ENCODE results near the gene BHLHE23. TPM values are rescaled to one million over a fixed set of nuclear protein-coding genes. Genes with fewer than 3 reads are reported as not detected.

The BHLHE23 gene
- total RNA-seq, 1 donor from 2014 or later = not detected

DNA sequence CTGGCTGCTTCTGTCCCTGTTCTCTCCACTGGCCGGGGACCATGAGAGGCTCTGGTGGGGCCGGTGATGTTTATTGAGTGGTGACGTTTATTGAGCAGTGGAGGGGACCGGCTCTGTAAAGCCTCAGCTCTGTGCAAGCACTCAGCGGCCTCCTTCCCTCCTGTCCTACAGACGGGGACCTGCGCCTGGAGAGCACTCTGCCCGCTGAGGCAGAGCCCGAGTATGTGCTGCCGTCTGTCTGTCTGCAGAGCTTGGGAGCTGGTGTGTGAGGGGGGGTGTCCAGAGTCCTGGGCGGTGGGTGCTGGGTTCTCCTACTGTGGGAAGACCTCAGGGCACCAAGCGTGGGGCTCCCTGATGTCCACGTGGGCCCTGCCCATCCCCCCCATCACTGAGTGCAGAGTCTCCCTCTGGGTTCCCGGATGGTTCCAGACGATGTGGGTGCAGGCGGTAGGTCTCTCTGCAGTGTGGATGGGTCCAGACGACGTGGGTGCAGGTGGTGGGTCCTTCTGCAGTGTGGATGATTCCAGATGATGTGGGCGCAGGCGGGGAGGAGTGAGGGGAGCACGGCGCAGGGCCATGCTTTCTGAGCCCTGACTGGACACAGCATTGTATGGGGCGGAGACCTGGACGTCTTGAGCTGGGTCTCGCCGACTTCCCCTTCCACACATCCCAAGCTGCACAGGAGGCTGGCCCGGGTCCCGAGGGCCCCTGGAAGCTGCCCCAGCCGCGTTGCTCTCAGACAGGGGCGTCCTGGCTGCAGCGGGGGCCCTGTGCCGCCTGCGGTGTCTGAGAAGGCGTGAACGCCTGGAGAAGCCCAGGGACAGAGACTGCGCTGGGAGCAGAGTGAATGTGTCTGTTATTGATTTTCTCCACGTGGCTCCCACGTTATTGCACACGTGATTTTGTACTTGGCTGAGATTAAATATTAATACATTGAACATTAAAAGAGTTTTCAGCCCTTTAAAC is 14.9 kb upstream of the BHLHE23 start:
- peaks cover 6% of the 10 kb centered on the region for H3K4me1 Mint-ChIP-seq (ENCODE audit: unreplicated experiment)
- no peak overlapping the region for H3K27ac Mint-ChIP-seq
- no peaks in the 10 kb centered on the region for H3K36me3 Mint-ChIP-seq
- H3K27me3 Mint-ChIP-seq = peaks cover 29% of the 10 kb centered on the region
- H3K9me3 Mint-ChIP-seq = no peaks in the 10 kb centered on the region
- TF ChIP-seq, protein P1, sequence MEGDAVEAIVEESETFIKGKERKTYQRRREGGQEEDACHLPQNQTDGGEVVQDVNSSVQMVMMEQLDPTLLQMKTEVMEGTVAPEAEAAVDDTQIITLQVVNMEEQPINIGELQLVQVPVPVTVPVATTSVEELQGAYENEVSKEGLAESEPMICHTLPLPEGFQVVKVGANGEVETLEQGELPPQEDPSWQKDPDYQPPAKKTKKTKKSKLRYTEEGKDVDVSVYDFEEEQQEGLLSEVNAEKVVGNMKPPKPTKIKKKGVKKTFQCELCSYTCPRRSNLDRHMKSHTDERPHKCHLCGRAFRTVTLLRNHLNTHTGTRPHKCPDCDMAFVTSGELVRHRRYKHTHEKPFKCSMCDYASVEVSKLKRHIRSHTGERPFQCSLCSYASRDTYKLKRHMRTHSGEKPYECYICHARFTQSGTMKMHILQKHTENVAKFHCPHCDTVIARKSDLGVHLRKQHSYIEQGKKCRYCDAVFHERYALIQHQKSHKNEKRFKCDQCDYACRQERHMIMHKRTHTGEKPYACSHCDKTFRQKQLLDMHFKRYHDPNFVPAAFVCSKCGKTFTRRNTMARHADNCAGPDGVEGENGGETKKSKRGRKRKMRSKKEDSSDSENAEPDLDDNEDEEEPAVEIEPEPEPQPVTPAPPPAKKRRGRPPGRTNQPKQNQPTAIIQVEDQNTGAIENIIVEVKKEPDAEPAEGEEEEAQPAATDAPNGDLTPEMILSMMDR (conservative IDR thresholded peaks at IDR 0.05) = no peak
- no peak overlapping the region for H3K4me3 Mint-ChIP-seq
- DNase-seq (ENCODE audit: extremely low spot score, unreplicated experiment) = no peak

DNA sequence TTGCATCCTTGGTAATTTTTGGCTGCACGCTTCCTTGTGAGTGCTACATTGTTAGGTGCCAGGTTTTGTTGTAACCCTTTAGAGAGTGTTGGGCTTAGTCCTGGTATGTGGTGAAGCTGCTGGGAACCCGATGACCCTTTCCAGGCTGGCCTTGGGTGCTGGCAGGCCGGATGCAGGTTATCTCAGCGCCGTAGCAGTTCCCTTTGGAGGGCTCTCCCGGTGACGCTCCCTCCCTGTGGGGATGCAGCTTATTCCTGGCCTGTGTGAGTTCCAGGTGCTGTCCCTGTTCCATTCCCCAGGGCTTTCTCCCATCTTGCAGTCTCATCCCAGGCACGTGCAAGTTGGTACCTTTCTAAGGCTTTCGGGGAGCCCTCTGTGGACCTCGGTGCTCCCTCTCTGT is 13.9 kb upstream of the BHLHE23 start:
- TF ChIP-seq, protein P1 (conservative IDR thresholded peaks at IDR 0.05) = no peak
- Mint-ChIP-seq H3K27me3 (peaks cover 33% of the 10 kb centered on the region), H3K27ac (no peak overlapping the region), H3K4me1 (ENCODE audit: unreplicated experiment) (peaks cover 10% of the 10 kb centered on the region), H3K4me3 (no peak overlapping the region), H3K36me3 (no peaks in the 10 kb centered on the region), H3K9me3 (no peaks in the 10 kb centered on the region)
- DNase-seq (ENCODE audit: extremely low spot score, unreplicated experiment) = no peak

DNA sequence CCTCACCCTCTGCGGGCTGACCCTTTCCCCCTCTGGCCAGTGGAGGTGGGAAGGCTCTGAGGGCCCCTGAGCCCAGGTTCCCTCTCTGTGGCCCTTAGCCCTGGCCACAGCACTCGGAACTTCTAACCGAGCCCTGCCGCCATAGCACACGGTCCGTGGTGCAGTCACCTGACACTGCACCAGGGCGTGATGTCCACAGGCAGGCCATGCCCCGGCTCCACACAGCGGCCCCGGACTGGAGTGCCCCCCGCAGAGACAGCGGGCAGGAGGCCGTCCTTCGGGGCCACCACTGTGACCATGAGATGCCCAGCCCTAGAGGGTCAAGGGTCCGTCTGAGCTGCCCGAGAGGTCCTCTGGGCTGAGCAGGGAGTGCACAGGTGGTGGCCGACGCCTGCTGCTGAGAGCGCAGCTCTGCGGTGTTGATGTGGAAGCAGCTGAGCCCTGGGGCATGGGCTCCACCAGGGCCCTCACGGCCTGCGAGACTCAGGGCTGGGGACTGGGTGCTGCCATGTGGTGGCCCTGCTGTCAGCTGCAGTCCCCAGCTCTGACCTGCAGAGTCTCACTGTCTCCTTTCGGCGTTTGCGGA is 11.2 kb upstream of the BHLHE23 start:
- H3K4me1 Mint-ChIP-seq (ENCODE audit: unreplicated experiment) = peaks cover 22% of the 10 kb centered on the region
- H3K27me3 Mint-ChIP-seq = peaks cover 40% of the 10 kb centered on the region
- DNase-seq (ENCODE audit: extremely low spot score, unreplicated experiment) = no peak
- no peak overlapping the region for H3K27ac Mint-ChIP-seq
- H3K9me3 Mint-ChIP-seq = peaks cover 9% of the 10 kb centered on the region
- H3K4me3 Mint-ChIP-seq = no peak overlapping the region
- no peaks in the 10 kb centered on the region for H3K36me3 Mint-ChIP-seq
- TF ChIP-seq, protein P1 (conservative IDR thresholded peaks at IDR 0.05) = no peak

DNA sequence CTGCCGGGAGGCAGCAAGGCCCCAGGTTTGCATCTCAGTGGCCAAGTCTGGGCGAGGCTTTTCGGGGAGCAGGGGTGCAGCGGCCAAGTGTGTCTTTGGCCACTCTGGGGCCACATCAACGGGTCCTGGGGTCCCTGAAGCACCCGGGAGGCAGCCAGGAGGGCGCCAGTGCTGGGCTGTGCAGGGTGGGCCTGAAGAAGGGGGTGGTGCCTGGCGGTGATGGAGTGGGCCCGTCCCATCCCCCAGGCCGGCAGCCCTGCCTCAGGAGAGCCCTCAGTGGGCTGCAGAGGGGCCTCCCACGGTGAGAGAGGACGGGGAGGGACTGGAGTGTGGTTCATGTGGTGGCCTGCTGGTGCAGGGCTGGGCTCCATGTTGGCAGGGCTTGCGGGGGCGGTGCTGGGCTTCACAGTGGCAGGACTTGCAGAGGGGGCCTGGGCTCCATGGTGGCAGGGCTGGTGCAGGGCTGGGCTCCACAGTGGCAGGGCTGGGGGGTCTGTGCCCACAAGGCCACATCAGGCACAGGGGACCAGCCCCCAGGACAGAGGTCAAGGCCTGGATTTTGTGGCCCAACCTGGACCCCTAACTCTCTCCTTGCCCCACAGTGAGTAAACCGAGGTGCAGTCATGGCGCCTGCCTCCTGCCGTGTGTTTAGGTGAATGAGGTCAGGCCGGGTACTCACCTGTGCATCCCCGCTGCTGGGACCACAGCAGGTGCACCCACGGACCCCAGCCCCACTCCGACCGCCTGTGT is 10.5 kb upstream of the BHLHE23 start:
- Mint-ChIP-seq H3K27ac (no peak overlapping the region), H3K27me3 (peaks cover 46% of the 10 kb centered on the region), H3K9me3 (peaks cover 9% of the 10 kb centered on the region), H3K4me1 (ENCODE audit: unreplicated experiment) (peaks cover 22% of the 10 kb centered on the region), H3K4me3 (no peak overlapping the region), H3K36me3 (no peaks in the 10 kb centered on the region)
- TF ChIP-seq, protein P1 (conservative IDR thresholded peaks at IDR 0.05) = no peak
- no peak for DNase-seq (ENCODE audit: extremely low spot score, unreplicated experiment)

DNA sequence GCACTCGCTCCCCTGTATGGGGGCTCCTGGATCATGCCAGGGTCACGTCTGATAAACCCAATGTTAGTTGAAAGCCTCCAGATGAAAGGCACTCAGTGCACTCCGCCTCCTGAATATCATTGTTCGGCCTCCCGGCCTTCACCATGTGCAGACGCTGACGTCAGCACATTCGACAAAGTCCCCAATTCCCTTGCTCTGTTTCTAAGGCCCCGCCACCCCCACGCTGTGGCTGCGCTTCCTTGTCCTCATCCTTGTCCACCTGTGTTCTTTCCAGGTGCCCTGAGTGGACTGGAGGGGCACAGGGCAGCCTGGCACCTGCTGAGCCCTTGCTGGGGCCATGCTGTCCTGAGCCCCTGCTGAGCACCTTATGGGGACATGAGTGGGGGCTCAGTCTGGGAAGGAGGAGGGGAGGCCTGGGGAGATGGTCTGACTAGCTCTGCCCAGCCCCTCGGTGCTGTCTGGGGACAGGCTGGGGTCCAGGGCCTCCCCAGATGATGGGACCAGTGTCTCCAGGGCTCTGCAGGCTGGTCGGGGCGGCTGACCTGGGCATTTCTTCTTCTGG is 9.8 kb upstream of the BHLHE23 start:
- H3K27me3 Mint-ChIP-seq = peaks cover 49% of the 10 kb centered on the region
- peaks cover 9% of the 10 kb centered on the region for H3K9me3 Mint-ChIP-seq
- TF ChIP-seq, protein P1 (conservative IDR thresholded peaks at IDR 0.05) = no peak
- H3K36me3 Mint-ChIP-seq = no peaks in the 10 kb centered on the region
- no peak for DNase-seq (ENCODE audit: extremely low spot score, unreplicated experiment)
- H3K4me1 Mint-ChIP-seq (ENCODE audit: unreplicated experiment) = peaks cover 22% of the 10 kb centered on the region
- no peak overlapping the region for H3K27ac Mint-ChIP-seq
- peak overlapping the region; percentile 35 for H3K4me3 Mint-ChIP-seq
